NCI-H510A (cell line): ENCODE data around the gene UBN1.

Source experiments
- DNase-seq: peaks from one replicate; lab custom pipeline; 2025; lab: John Stamatoyannopoulos, UW

UBN1 gene

DNA sequence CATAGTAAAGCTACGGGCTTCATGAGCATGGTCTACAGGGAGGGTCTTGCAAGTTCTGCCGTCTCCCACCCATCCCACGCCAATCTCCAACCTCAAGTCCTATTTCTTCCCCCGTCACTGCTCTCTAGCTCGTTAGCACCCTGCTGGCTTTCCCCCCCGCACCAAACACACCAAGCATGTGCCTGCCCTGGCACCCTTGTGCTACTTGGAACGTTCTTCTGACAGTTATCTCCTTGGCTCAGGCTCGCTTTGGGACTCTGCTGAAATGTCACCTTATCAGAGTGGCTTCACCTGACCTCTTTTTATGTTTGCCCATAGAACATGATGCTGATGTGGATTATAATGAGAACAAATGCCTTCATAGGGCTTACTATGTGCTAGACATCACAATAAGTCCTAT, 22.1 kb upstream of the UBN1 start:
- DNase-seq: no peak

DNA sequence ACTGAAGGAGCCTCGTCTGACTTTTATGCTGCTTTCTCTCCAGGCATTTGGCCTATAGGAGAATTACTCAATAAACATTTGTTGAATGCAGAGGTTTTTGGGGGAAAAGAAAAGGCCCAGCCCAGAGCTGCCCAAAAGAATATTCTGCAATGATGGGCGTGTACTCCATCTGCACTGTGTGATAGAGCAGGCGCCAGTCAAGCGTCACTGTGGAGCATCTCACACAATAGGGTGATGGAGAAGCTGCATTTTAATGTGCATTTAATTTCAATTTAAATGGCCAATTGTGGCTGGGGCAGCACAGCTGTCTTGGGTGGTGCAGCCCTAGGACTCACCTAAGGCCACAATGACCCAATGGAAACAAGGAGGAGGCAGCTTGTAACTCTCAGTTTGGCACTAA, 20.8 kb upstream of the UBN1 start:
- no peak for DNase-seq

DNA sequence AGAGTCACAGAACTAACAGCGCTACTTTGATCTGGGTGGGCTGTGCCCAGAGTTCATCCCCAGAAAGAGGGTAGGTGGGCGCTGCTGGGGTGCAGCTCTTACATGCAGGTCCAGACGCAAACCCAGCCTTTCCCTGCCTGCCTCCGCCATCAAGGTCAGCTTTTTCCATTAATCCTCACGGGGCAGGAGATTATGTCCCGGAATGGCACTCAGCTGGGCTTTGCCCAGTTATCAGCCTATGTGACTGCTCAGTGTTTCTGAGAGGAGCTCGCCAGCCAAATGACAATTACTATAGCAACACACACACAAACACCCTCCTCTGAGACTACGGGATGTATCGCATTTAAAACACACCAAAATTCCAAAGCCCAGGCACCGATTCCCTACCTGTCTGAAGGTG, 20.3 kb upstream of the UBN1 start:
- DNase-seq: no peak

DNA sequence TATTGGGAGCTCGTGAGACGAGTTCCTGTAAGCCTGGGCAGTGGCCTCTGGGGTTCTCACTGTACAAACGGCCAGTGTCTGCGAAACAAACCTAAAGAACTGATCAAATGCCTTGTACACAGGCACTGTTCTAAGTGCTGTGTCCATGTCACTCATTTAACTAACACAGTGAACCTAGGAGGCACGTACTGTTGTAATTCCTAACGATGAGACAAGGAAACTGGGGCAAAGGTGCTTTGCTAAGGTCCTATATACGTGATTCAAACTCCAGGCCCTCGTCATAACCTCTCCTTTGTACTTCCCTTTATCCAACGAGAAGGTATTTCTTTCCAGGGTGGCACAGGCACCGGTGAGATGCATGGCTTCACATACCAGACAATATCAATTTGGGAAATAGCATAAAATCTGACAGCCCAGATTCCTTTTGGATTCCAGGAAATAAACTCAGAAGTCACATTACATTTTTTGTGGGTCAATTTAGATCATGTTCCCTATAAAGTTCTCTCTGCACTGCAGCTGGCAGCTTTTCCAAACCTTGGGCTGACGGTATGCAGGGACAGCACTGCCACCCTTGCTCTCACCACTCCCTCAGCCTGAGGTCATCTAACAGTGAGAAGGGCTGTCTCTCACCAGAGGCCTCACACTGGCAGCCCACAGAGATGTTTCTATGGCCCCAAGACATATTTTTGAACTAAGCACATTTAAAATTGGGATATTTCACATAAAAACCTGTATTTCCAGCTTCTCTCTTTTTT, 18.5 kb upstream of the UBN1 start:
- no peak for DNase-seq

DNA sequence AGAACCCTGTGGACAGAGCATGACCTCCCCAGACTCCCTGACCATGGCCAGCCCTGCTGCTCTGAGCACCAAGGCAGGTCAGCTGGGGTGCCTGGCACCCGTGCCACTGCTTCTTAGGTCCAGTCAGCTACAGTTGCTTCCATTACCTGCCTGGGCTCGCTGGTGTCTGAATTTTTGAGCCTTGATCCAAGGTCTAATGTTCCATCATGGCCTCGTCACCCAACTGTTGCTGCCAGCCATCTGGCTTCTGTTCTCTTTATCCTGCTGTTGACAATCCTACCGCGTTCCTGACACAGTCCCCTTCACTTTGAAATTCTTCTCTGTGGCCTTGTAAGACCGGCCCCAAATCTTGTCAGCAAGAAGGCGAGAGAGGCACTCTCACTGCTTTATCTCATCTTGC, 16.9 kb upstream of the UBN1 start:
- no peak for DNase-seq

DNA sequence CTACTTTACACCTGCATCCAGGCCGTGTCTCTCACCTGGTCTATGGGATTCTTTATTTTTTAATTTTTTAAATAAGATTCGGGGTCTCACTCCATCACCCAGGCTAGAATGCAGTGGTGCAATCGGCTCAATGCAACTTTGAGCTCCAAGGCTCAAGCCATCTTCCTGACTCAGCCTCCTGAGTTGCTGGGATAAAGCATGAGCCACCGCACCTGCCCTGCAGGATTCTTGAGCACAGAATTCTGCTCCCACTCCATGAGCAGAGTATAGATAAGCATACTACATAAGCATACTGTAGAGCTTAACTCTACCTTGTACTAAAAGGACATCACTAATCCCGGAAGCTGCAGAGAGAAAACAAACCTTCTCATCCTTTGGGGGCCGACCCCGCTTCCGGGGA, 15.7 kb upstream of the UBN1 start:
- DNase-seq: no peak

DNA sequence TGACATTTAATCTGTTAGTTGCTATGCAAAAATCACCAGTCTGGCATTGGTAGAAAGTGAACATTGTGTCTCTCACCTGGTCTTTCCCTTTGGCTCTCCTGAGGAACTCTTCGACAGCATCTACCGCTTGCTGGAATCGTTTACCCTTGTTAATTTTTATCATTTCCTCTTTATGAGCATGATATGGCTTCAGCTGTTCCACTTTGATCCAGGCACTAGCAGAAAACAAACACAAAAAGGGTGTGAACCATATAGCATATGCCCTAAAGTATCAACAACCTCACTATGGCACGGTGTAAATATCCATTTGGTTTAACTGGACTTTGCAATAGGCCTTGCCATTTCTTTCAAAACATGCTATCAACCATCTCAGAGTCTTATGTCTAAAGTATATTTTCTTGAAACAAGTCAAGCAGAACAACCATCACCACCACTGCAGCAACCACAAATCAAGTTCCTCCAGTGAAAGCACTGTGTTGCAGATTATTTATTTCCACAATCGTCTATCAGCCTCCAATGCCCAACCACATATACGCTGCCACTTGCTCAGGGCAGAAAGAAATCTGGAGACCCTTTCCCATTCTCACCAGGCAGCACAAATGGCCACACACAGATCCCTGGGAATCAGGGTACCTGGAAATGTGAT, 14.5 kb upstream of the UBN1 start:
- DNase-seq: no peak

DNA sequence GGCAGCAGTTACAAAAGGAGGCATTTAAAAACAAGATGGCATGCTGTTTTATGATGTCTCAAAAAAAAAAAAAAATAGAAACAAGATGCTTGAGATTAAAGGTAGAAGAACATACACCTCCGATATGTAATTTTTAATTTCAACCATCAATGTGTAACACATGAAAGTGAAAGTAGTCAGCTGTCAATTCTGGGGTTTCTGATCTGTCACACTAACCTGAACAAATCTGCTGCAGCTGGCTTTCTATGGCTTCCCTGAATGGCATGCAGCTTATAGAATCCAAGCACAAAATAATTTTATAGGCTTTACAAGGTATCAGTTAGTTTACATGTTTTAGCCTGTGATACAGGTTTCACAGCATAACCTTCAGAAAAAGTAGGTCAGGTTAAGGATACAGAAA, 13.7 kb upstream of the UBN1 start:
- no peak for DNase-seq

DNA sequence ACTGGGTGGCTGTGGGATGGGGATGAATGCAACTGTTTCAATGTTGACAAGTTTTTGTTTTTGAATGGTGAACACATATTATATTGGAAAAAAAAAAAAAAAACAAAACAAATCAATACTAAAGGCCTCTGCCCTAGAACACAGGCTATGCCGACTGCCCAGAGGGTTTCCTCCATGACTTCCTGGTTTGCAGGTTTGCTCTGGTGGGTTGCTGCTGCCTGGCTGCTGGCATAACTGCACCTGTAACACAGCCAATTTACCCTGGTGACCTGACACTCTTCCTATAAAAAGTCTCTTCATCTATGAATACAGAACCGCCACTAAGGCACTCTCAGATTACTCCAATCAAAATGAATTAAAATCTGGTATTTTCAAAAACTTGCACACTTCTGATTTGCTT, 10.6 kb upstream of the UBN1 start:
- DNase-seq: no peak

DNA sequence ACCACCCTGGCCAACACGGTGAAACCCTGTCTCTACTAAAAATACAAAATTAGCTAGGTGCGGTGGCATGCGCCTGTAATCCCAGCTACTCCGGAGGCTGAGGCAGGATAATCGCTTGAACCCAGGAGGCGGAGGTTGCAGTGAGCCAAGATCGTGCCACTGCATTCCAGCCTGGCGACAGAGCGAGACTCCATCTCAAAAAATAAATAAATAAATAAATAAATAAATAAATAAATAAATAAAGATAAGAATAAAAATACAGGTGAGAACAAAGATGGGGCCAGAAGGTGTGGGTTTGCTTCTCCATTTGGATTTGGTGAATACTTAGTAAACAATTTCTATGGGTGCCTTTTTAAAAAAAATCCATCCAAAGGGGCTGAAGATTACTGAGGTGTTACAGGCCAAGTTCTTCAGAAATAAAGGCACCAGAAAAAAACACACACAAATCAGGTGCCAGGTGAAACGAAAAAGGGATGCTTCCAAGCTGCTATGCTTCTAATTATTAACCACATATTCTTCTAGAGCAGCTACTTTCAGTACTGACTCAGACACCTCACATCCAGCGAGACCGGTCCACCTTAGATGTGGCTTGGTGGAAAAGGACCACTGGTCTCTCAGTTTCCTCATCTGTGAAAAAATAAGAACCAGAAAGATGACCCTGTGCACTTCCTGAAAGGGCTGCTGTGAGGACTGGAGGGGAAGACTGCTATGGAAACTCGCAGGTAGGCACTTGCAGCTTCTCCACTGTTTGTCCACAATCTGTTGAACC, 9.4 kb upstream of the UBN1 start:
- DNase-seq: no peak

DNA sequence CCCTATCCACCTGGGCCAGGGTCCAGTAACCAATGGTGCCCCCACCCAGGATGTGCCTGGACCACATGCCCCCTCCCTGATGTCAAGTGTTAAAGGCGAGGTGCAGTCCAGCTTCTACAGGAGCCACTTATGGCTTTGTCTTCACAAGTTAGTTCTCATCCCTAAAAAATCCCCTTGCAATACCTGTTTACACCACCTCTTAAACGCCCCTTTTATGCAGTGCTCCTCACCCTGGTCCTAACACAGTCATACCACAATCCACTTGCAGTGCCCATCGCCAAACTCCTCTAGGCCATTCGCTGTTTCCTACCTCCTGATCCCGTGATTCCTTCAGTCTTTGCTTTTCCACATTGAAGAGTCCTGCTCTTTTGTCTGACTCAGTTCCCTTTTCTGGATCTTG, 7.3 kb upstream of the UBN1 start:
- no peak for DNase-seq

DNA sequence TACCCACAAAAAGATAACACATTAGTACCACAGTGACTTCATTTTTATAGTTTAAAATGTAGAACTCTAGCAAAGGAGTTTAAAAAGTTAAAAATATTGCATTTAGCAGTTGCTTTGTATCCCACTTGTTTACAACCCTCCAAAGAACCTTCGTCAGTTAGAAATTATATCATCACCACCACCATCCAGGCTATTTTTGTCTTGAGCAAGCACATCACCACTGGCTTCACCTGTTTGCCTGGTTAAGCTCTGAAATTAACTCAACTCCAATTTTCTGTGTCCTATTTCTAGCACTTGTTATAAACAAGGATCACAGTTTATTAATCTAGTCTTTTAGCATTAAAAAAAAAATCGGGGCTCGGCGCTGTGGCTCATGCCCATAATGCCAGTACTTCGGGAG, 6.3 kb upstream of the UBN1 start:
- no peak for DNase-seq

DNA sequence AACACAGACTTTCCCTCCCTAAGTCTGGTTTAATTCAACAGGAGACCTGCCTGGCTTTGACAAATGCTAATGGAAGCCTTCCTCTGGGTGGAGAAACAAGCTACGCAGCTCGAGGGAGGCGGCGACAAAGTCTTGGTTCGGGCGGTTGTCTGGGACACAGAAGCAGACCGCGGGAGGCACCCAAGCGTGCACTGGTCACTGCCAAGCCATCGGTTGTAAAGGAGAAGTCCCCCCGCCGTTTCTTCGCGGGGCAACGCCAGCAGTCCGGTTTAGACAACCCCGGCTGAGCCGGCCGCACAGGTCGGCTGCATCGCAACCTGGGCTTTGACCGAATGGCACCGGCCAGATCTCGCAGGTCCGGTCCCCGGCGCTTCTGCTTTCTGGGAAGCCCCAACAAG, 779 bp upstream of the UBN1 start:
- peak; percentile 19 for DNase-seq

DNA sequence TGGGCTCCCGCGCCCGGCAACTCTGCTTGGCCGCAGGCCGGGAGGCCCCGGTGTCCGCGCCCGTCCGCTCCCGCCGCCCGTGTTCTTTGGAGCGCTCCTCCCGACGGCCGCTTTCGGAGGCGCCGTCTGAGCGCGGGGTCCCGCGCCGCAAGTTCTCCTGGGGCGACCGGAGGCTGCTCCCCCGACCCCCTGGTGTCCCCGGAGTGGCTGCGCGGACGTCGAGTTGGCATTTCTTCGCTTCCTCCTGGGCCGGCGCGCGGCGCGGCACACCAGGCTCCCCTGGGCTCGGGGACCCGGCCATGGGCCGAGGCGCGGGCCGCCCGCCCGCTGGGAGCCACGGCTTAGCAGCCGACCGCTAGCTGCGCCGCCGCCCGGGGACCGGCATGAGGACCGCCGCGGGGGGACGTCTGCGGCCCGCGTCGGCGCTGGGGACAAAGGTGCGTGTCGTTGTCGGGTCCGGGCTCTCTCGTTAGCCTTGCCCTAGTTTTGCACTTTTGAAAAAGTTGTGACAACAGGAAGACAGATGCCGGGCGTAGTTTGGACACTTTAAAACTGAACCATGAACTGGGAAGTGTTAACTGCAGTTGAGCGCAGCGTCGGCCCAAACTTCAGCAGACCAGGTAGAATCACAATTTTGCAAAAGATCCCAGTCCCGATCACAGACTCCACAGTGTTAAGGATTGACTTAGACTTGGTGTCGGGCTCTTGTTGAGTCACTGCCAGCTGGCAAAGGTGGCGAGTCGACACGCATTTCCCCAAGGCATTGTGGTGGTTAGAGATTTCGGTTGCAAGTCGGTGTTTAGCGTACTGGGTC, 700 bp downstream of the UBN1 start:
- DNase-seq: no peak

DNA sequence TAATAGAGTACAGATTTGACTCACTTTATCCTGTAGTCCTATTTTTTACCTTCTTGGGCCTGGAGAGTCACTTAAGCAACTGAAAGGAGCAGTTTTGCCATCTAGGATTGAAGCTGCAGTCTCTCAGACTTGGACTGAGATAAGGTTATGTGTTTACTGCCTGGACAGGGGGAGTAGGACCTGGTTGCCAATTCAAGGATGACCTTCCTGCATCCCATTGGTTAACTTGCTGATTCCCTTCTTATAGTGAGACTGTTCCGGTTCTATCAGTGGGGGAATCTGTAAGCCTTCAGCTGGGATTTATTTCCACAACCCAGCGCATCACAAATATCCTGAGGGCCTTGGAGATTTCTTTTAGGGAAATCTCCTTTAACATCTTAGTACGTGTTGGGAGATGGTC, 2.9 kb downstream of the UBN1 start:
- no peak for DNase-seq

DNA sequence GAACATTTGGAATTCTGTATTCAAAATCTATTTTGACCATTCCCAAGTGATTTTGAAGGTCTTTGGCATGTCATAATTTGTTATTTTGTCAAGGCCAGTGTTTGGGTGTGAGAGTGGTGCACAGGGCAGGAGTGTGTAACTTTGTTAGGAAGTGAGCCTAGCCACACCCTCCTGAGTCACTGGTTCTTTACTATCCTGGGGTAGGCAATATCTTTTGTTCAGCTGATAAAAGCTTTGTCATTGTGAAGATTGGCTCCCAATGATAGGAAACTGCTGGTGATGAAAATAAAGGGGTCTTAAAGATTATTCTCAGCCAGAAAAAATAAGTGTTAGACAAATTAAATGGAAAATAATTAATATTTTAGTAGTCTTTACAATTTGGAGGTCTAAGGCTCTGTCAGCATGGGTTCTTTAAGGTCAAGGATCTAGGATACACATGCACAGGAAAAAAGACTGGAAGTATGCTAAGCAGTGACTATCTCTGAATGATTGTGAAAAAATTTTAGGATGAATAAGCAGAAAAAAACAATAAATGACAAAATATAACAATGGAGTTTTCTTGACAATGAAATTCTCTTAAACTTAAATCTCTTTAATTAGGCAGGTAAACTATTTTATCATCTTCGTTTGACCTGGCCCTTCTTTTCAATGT, 5.1 kb downstream of the UBN1 start:
- DNase-seq: no peak

DNA sequence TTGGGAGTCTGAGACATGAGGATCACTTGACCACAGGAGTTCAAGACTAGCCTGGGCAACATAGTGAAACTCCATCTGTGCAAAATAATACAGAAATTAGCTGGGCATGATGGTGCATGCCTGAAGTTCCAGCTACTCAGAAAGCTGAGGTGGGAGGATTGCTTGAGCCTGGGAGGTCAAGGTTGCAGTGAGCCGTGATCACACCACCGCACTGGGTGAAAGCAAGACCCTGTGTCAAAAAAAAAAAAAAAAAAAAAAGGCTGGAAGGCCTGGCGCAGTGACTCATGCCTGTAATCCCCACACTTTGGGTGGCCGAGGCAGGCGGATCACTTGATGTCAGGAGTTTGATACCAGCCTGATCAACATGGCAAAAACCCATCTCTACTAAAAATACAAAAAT, 8.1 kb downstream of the UBN1 start:
- DNase-seq: no peak

DNA sequence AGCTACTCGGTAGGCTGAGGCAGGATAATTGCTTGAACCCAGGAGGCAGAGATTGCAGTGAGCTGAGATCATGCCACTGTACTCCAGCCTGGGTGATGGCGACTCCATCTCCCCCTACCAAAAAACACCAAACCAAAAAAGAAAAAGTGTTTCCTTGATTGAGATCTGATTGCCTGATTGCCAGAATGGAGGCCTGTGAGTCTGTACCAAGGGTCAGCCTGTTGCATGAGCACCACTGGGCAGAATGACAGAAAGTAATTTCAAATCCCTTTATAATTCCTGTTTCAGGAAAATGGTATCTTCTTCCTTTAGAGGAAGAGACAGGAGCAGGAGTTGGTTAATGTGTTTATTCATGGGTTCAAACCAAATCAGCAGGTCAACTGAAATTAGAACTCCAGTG, 8.5 kb downstream of the UBN1 start:
- no peak for DNase-seq

DNA sequence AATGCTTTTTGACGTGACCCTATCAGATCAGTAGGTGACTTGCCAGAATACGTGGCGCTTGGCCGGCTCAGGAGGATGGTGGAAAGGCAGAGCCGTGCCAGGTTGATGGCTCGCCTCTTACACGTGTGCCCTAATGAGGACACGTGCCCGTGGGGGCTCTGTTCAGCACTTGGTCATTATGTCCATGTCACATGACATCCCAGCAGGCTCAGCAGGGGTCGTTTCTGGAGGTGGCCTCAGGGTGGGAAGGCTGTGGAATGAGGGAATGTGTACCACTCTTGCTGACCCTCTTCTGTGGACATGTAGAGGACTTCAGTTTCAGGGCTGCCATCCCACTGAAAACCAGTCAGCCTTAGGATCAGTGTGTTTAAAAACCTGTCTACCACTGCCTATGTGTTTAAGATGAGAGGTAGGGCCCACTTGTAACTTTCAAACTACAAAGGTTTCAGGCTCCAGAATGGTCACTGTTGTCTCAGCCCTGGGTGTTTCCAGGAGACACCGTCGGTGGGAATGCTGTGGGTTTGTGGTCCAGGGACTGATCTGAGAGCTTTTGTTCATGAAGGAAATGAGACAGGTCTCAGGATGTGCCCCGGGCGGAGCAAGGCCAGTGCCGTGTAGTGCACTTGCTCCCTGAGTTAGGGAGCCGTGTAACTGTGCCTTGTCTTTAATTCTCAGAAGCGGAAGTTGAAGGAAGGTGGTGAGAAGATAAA, 12.1 kb downstream of the UBN1 start:
- DNase-seq: no peak

DNA sequence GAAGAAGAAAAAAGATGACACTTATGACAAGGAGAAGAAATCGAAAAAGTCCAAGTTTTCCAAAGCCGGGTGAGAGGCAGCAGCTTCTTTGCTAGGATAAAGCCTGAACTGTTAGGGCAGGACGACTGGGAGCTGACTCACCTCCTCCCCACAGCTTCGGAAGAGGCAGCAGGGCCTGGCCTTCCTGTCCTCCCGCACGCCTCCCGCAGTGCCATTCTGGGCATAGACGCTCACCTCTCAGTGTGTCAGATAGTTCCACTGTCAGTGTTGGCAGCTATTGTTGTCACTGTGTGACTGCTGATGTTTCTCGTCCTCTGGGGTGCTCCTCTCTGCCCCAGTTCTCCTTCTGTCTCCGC, 12.6 kb downstream of the UBN1 start:
- DNase-seq: no peak

DNA sequence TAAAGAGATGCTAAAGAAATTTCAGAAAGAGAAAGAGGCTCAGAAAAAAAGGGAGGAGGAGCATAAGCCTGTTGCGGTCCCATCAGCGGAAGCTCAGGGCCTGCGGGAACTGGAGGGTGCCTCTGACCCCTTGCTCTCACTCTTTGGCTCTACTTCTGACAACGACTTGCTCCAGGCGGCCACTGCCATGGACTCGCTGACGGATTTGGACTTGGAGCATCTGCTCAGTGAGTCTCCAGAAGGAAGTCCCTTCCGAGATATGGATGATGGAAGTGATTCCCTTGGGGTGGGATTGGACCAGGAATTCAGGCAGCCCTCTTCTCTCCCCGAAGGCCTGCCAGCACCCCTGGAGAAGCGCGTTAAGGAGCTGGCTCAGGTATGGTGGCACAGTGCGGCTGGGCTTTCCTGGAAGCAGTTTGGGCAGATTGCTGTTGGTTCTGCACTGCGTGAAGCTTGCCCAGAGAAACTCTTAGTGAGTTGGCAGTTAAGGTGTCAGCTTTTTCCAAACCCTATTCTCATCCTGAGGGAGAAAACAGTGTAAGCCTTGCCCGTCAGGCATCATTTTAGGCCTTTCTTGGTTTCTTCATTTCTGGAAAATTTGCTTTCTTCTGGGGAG, 13.6 kb downstream of the UBN1 start:
- DNase-seq: no peak
